ENCODE measurements around the gene TAOK1.
"Not testable (repeated sequence)": the region's sequence is repeated elsewhere in the genome, so short reads cannot be mapped to it uniquely, and the experiment has no call there.

TAOK1 gene

GRCh38 chr17:29475891-29476290 is 85.7 kb downstream of the TAOK1 start:
- Histone ChIP-seq H4K20me1 (ENCODE audit: insufficient read depth, low read length) (no peaks in the 10 kb centered on the region), H3K27ac (ENCODE audit: low read length) (no peak overlapping the region), H3K4me2 (ENCODE audit: low read length) (no peak overlapping the region), H3K4me3 (ENCODE audit: low read length) (no peak overlapping the region), H3K9ac (ENCODE audit: low read length) (no peak overlapping the region), H3K9me3 (ENCODE audit: insufficient read depth, low read length) (no peaks in the 10 kb centered on the region), H3K4me1 (ENCODE audit: low read length) (no peaks in the 10 kb centered on the region), H3K36me3 (replicated peaks; ENCODE audit: low read depth, low read length) (peaks cover 12% of the 10 kb centered on the region), H3K79me2 (ENCODE audit: low read length) (no peaks in the 10 kb centered on the region), H2AFZ (ENCODE audit: low read depth, low read length) (no peak overlapping the region), H3K27me3 (ENCODE audit: low read depth, low read length) (no peaks in the 10 kb centered on the region)
- TF ChIP-seq EZH2phosphoT487 (IDR thresholded peaks at IDR 0.05; ENCODE audit: low read depth), result no peak
- TF ChIP-seq CTCF (IDR thresholded peaks at IDR 0.05; ENCODE audit: low read depth, low read length), result no peak

- H3K4me1 ChIP-seq (ENCODE audit: low read length), result not testable (repeated sequence)
These were observed 90.2 kb downstream of the TAOK1 start for GRCh38 chr17:29480249-29480928.

GRCh38 chr17:29483503-29483902 is 93.3 kb downstream of the TAOK1 start:
- Histone ChIP-seq H3K9me3 (ENCODE audit: insufficient read depth, low read length) (no peaks in the 10 kb centered on the region), H3K27me3 (ENCODE audit: low read depth, low read length) (no peaks in the 10 kb centered on the region), H3K27ac (ENCODE audit: low read length) (no peak overlapping the region), H3K4me3 (ENCODE audit: low read length) (no peak overlapping the region), H2AFZ (ENCODE audit: low read depth, low read length) (no peak overlapping the region), H3K9ac (ENCODE audit: low read length) (no peak overlapping the region), H3K79me2 (ENCODE audit: low read length) (no peaks in the 10 kb centered on the region), H3K36me3 (replicated peaks; ENCODE audit: low read depth, low read length) (peaks cover 7% of the 10 kb centered on the region), H3K4me2 (ENCODE audit: low read length) (no peak overlapping the region), H3K4me1 (ENCODE audit: low read length) (no peaks in the 10 kb centered on the region), H4K20me1 (ENCODE audit: insufficient read depth, low read length) (no peaks in the 10 kb centered on the region)
- TF ChIP-seq CTCF (IDR thresholded peaks at IDR 0.05; ENCODE audit: low read depth, low read length) (no peak), EZH2phosphoT487 (IDR thresholded peaks at IDR 0.05; ENCODE audit: low read depth) (no peak)

More at GRCh38 chr17:29480249-29480928, 90.2 kb downstream of the TAOK1 start:
- H3K36me3 ChIP-seq (replicated peaks; ENCODE audit: low read depth, low read length), result peaks cover 13% of the 10 kb centered on the region
- not testable (repeated sequence) for H3K4me3 ChIP-seq (ENCODE audit: low read length); H3K9me3 ChIP-seq (ENCODE audit: insufficient read depth, low read length); H3K4me2 ChIP-seq (ENCODE audit: low read length); H4K20me1 ChIP-seq (ENCODE audit: insufficient read depth, low read length); H3K9ac ChIP-seq (ENCODE audit: low read length); H2AFZ ChIP-seq (ENCODE audit: low read depth, low read length); H3K27me3 ChIP-seq (ENCODE audit: low read depth, low read length); H3K27ac ChIP-seq (ENCODE audit: low read length); H3K79me2 ChIP-seq (ENCODE audit: low read length)

GRCh38 chr17:29495011-29495410 is 104.8 kb downstream of the TAOK1 start:
- Histone ChIP-seq H3K36me3 (replicated peaks; ENCODE audit: low read depth, low read length) (peaks cover 32% of the 10 kb centered on the region), H3K9me3 (ENCODE audit: insufficient read depth, low read length) (no peaks in the 10 kb centered on the region), H3K4me2 (ENCODE audit: low read length) (no peak overlapping the region), H3K9ac (ENCODE audit: low read length) (no peak overlapping the region), H4K20me1 (ENCODE audit: insufficient read depth, low read length) (no peaks in the 10 kb centered on the region), H3K79me2 (ENCODE audit: low read length) (no peaks in the 10 kb centered on the region), H3K27me3 (ENCODE audit: low read depth, low read length) (no peaks in the 10 kb centered on the region), H3K4me1 (ENCODE audit: low read length) (no peaks in the 10 kb centered on the region), H3K4me3 (ENCODE audit: low read length) (no peak overlapping the region), H3K27ac (ENCODE audit: low read length) (no peak overlapping the region), H2AFZ (ENCODE audit: low read depth, low read length) (no peak overlapping the region)
- TF ChIP-seq CTCF (IDR thresholded peaks at IDR 0.05; ENCODE audit: low read depth, low read length) (no peak), EZH2phosphoT487 (IDR thresholded peaks at IDR 0.05; ENCODE audit: low read depth) (no peak)

All from OCI-LY3 (cell line).